ENCODE data around the gene RNF217. TPM values are rescaled to one million over a fixed set of nuclear protein-coding genes. Genes with fewer than 3 reads are reported as not detected.
A peak's percentile ranks its signal among the peaks of the same experiment; 100 is the strongest.

Gene RNF217
- total RNA-seq, 6 experiments from 2014 or later: 10.9 to 19.4 (median 14.7) TPM

DNA sequence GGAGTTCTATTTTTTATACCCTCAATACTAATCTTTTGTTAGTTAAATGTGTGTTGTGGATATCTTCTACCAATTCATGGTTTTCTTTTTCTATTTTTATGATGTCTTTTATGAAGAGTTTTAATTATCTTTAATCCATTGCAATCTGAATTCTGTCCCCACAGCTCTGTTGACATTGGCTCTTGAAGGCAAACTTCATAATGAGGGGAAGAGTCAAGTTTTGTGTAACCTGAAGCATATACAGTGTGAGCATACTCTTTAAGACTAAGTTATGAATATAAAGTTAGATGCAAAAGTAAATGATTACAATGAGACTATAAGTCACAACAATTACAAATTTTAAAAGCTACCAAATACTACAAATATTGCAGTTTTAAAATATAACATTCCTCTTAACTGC, 34.2 kb downstream of the RNF217 start:
- H3K4me3 Mint-ChIP-seq: no peak overlapping the region

DNA sequence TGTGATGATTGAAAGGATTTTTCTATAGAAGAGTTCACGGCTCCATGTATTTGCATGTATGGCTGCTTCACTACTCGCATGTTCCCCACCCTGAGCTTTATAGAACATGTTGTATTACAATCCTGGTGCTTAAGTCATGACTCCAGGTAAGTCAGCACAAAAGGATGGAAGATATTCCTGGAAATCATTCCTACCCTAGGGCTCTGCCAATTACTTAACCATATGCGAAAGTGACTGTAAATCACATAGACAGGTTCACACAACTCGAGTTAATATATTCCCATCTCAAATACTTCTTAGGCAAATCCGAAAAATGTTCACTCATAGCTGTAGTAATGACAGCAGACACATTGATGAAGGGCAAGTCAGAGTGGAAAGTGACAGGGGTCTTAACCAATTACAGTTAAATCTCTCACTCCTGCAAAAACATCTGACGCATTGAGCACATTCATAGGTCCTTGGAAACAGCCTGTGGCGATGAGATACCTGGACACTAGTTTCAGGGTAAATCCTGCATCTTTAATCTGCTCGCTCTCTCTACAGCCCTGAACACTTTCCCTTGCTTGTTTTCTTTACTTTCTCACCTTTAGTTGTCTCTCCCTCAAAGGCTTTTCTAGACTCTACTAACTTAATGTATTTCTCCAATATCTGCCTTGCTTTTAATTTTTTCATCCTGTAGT, 35.1 kb downstream of the RNF217 start:
- TF ChIP-seq, protein P1, sequence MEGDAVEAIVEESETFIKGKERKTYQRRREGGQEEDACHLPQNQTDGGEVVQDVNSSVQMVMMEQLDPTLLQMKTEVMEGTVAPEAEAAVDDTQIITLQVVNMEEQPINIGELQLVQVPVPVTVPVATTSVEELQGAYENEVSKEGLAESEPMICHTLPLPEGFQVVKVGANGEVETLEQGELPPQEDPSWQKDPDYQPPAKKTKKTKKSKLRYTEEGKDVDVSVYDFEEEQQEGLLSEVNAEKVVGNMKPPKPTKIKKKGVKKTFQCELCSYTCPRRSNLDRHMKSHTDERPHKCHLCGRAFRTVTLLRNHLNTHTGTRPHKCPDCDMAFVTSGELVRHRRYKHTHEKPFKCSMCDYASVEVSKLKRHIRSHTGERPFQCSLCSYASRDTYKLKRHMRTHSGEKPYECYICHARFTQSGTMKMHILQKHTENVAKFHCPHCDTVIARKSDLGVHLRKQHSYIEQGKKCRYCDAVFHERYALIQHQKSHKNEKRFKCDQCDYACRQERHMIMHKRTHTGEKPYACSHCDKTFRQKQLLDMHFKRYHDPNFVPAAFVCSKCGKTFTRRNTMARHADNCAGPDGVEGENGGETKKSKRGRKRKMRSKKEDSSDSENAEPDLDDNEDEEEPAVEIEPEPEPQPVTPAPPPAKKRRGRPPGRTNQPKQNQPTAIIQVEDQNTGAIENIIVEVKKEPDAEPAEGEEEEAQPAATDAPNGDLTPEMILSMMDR (IDR thresholded peaks at IDR 0.05): no peak
- no peak for DNase-seq
- Mint-ChIP-seq H3K4me1 (ENCODE audit: low read depth) (peaks cover 45% of the 10 kb centered on the region), H3K27ac (no peak overlapping the region), H3K27me3 (ENCODE audit: insufficient read depth) (peaks cover 2% of the 10 kb centered on the region; the same call in 1 of the 2 replicates), H3K36me3 (ENCODE audit: low read depth) (peaks cover 14% of the 10 kb centered on the region), H3K4me3 (no peak overlapping the region), H3K9me3 (no peaks in the 10 kb centered on the region)

More for the DNA sequence above, 34.2 kb downstream of the RNF217 start:
- TF ChIP-seq, protein P1 (IDR thresholded peaks at IDR 0.05): no peak
- Mint-ChIP-seq H3K27me3 (ENCODE audit: insufficient read depth) (peaks cover 2% of the 10 kb centered on the region; the same call in 1 of the 2 replicates), H3K4me1 (ENCODE audit: low read depth) (peaks cover 36% of the 10 kb centered on the region), H3K36me3 (ENCODE audit: low read depth) (peaks cover 14% of the 10 kb centered on the region), H3K9me3 (no peaks in the 10 kb centered on the region), H3K27ac (peak overlapping the region; percentile 36; the same call in 1 of the 2 replicates)
- no peak for DNase-seq

DNA sequence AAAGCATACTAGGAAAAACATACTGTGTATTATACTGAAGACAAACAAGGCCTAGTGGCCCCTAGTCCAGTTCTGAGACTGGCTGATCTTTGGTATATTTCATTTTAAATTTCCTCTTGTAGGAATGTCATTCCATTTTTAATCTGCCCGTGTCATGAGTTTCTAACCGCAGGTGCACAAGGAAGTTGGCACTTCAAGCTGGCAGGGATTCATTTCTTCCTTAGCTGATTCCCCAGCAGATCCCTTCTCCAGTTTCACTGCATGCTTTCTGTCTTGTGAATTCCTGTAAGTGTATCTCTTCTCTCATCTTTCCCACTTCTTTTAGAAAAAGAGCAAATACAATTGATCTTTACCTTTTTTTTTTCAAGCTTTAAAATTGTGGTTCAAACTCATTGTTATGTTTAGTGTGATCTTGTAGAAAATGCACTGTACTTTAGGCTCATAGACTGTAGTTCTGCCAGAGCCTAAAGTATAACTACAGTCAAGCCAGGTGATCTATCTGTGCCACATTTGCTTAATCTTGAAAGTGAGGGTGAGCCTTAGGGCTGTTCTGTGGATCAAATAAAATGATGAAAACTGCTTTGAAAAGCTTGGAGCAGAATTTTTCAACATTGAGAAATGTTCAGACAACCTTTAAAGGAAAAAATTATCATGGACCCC, 37.0 kb downstream of the RNF217 start:
- TF ChIP-seq, protein P1 (IDR thresholded peaks at IDR 0.05): no peak
- no peak for DNase-seq
- Mint-ChIP-seq H3K36me3 (ENCODE audit: low read depth) (peaks cover 16% of the 10 kb centered on the region), H3K9me3 (no peaks in the 10 kb centered on the region), H3K4me1 (ENCODE audit: low read depth) (peaks cover 49% of the 10 kb centered on the region), H3K4me3 (no peak overlapping the region), H3K27me3 (ENCODE audit: insufficient read depth) (peaks cover 2% of the 10 kb centered on the region; the same call in 1 of the 2 replicates), H3K27ac (no peak overlapping the region)

DNA sequence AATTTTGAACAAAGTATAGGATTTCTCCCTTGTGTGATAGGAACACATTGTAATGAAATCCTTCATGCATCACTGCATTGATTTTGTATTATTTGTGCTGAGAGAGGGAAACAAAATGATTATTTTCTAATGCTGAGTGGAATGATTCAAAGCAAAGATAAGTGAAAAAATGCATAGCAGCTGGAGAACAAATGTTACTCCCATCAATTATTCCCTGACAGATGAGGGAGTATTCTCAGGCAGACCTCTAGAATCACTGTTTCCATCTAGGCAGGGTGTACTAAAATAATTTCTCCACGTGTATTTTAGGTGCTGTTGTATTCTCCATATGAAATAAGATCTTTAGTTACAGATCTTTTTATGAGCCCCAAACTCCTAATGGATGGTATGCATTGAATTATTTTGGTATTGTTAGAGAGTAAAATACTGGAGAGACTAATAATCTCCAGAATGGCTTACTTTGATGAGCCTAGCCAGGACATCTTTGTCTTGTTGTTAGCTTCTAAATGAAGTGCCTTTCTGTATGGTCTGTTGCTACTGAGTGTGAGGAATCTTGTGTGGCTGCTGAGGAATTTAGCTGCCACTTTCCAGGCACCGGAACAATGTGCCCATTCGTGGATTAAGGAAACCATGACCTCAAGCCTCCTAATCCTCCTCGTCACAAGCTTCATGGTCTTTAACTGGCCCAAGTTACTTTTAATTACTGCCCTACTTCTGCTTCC, 39.6 kb downstream of the RNF217 start:
- no peak for DNase-seq
- peak overlapping the region; percentile 66 for H3K4me3 Mint-ChIP-seq
- H3K36me3 Mint-ChIP-seq (ENCODE audit: low read depth): peaks cover 26% of the 10 kb centered on the region

DNA sequence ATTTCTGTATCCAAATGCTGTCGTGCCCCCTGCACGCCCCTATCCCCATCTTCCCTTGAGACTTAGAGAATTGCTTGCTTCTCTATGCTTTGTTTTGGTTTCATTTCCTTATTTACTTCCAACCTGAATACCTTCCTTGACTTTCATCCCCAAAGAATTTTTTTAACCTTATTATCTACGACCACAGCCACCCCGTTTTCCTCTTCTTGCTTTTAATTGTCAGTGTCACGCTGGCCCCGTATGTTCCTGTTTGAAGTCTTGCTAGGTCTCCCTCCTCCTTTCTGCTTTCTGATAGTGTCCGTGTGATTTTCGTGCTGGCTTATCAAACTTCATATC, 40.1 kb downstream of the RNF217 start:
- DNase-seq: no peak
- Mint-ChIP-seq H3K9me3 (no peaks in the 10 kb centered on the region), H3K4me3 (peak overlapping the region; percentile 66), H3K27me3 (ENCODE audit: insufficient read depth) (peaks cover 5% of the 10 kb centered on the region; the same call in 1 of the 2 replicates), H3K4me1 (ENCODE audit: low read depth) (peaks cover 54% of the 10 kb centered on the region), H3K27ac (peak overlapping the region; percentile 6), H3K36me3 (ENCODE audit: low read depth) (peaks cover 21% of the 10 kb centered on the region)
- TF ChIP-seq, protein P1 (IDR thresholded peaks at IDR 0.05): no peak

More for the DNA sequence above, 39.6 kb downstream of the RNF217 start:
- no peaks in the 10 kb centered on the region for H3K9me3 Mint-ChIP-seq
- H3K4me1 Mint-ChIP-seq (ENCODE audit: low read depth): peaks cover 49% of the 10 kb centered on the region
- peak overlapping the region; percentile 6 for H3K27ac Mint-ChIP-seq
- TF ChIP-seq, protein P1 (IDR thresholded peaks at IDR 0.05): no peak
- peaks cover 2% of the 10 kb centered on the region; the same call in 1 of the 2 replicates for H3K27me3 Mint-ChIP-seq (ENCODE audit: insufficient read depth)
